Adrenal gland (tissue), 5 donors: Measurements from ENCODE around the gene MS4A4A.

ENCODE experiments used
- CTCF ChIP-seq, 6 experiments: fragments of 450-650 bp in 4 of 6; fragments of 200-600 bp in 2 of 6; sonication (generic) in 1 of 6; IDR thresholded peaks; 1 replicate in 5 of 6; 2 replicates in 1 of 6; pipeline versions ENCODE4 v1.5.1 to v1.8.0; 2016 to 2021; ENCODE audit warnings: antibody characterized with exemption in 6 of 6, mild to moderate bottlenecking in 2 of 6, moderate library complexity in 1 of 6
- POLR2A ChIP-seq, 2 donors: fragments of 450-650 bp; IDR thresholded peaks; one replicate each; pipeline ENCODE4 v1.6.1; 2017; ENCODE audit warnings: antibody characterized with exemption in 2 of 2, mild to moderate bottlenecking in 2 of 2, moderate library complexity in 1 of 2
- donor health status: DM: no; HTN: no; CAD: no.

GRCh38 chr11:60281485-60281884, 1.0 kb downstream of the MS4A4A start:
- TF ChIP-seq POLR2A (IDR thresholded peaks at IDR 0.05) (no peak), CTCF (IDR thresholded peaks at IDR 0.05) (no peak)
